ENCODE results near the gene FOXK2. TPM values are rescaled to one million over a fixed set of nuclear protein-coding genes. Genes with fewer than 3 reads are reported as not detected.
A peak's percentile ranks its signal among the peaks of the same experiment; 100 is the strongest.

The FOXK2 gene
- total RNA-seq, 6 donors from 2014 or later: 50.8 to 92.7 (median 58.9) TPM

GRCh38 chr17:82639628-82640027 lies 120.1 kb downstream of the FOXK2 start:
- H3K4me1 ChIP-seq: peaks cover 0 to 11% (median 0%) of the 10 kb centered on the region in 4 donors
- H3K36me3 ChIP-seq: peaks cover 14 to 53% (median 36%) of the 10 kb centered on the region in 4 donors
- TF ChIP-seq EP300 (IDR thresholded peaks at IDR 0.05) (no peak), CTCF (IDR thresholded peaks at IDR 0.05) (no peak), POLR2AphosphoS5 (IDR thresholded peaks at IDR 0.05) (no peak), POLR2A (IDR thresholded peaks at IDR 0.05) (no peak)
- H3K27ac ChIP-seq: no peak overlapping the region
- peaks cover 0 to 6% (median 0%) of the 10 kb centered on the region in 4 donors for H3K9me3 ChIP-seq
- 81 to 82% methylated on average over 7 to 13 of the region's 14 CpGs for WGBS, 2 donors
- H3K27me3 ChIP-seq: no peaks in the 10 kb centered on the region
- DNase-seq: no peak
- ATAC-seq (ENCODE audit: low FRiP score in 2 of 2): peak in 1 of 2 donors; percentile 26
- H3K4me3 ChIP-seq: no peak overlapping the region

- Histone ChIP-seq H3K4me1 (peaks cover 0 to 11% (median 0%) of the 10 kb centered on the region in 4 donors), H3K36me3 (peaks cover 14 to 53% (median 36%) of the 10 kb centered on the region in 4 donors), H3K4me3 (no peak overlapping the region), H3K9me3 (peaks cover 0 to 6% (median 0%) of the 10 kb centered on the region in 4 donors), H3K27ac (no peak overlapping the region), H3K27me3 (no peaks in the 10 kb centered on the region)
- 84 to 92% methylated on average over 2 to 5 of the region's 5 CpGs for WGBS, 2 donors
- no peak for DNase-seq
- TF ChIP-seq EP300 (IDR thresholded peaks at IDR 0.05) (no peak), POLR2A (IDR thresholded peaks at IDR 0.05) (no peak), POLR2AphosphoS5 (IDR thresholded peaks at IDR 0.05) (no peak), CTCF (IDR thresholded peaks at IDR 0.05) (no peak)
- ATAC-seq (ENCODE audit: low FRiP score in 2 of 2): peak in 1 of 2 donors; percentile 12
These were observed 120.5 kb downstream of the FOXK2 start for GRCh38 chr17:82640036-82640435.

GRCh38 chr17:82642022-82642421 lies 122.5 kb downstream of the FOXK2 start:
- peaks cover 14 to 53% (median 34%) of the 10 kb centered on the region in 4 donors for H3K36me3 ChIP-seq
- DNase-seq: no peak
- 91 to 98% methylated on average over 14 of the region's 14 CpGs for WGBS, 2 donors

GRCh38 chr17:82644148-82644547 lies 124.6 kb downstream of the FOXK2 start:
- Histone ChIP-seq H3K4me1 (peaks cover 16 to 39% (median 23%) of the 10 kb centered on the region in 4 donors), H3K9me3 (no peaks in the 10 kb centered on the region), H3K36me3 (peaks cover 14 to 53% (median 34%) of the 10 kb centered on the region in 4 donors), H3K27ac (no peak overlapping the region), H3K27me3 (no peaks in the 10 kb centered on the region), H3K4me3 (no peak overlapping the region)
- DNase-seq: no peak
- no peak for TF ChIP-seq CTCF (IDR thresholded peaks at IDR 0.05)
- no peak for ATAC-seq (ENCODE audit: low FRiP score in 2 of 2)
- 87 to 91% methylated on average over 5 of the region's 5 CpGs for WGBS, 2 donors

More at GRCh38 chr17:82642022-82642421, 122.5 kb downstream of the FOXK2 start:
- H3K4me1 ChIP-seq: peaks cover 8 to 29% (median 18%) of the 10 kb centered on the region in 4 donors
- TF ChIP-seq EP300 (IDR thresholded peaks at IDR 0.05): no peak
- no peak for TF ChIP-seq POLR2AphosphoS5 (IDR thresholded peaks at IDR 0.05)
- no peak for TF ChIP-seq CTCF (IDR thresholded peaks at IDR 0.05)
- TF ChIP-seq POLR2A (IDR thresholded peaks at IDR 0.05): no peak
- peaks cover 0 to 4% (median 0%) of the 10 kb centered on the region in 4 donors for H3K9me3 ChIP-seq
- no peaks in the 10 kb centered on the region for H3K27me3 ChIP-seq
- H3K4me3 ChIP-seq: no peak overlapping the region
- H3K27ac ChIP-seq: no peak overlapping the region
- ATAC-seq (ENCODE audit: low FRiP score in 2 of 2): no peak

GRCh38 chr17:82645516-82645915 lies 126.0 kb downstream of the FOXK2 start:
- WGBS, 2 donors: 90 to 98% methylated on average over 1 to 4 of the region's 4 CpGs
- Histone ChIP-seq H3K4me1 (peaks cover 18 to 29% (median 23%) of the 10 kb centered on the region in 4 donors), H3K36me3 (peaks cover 14 to 40% (median 27%) of the 10 kb centered on the region in 4 donors), H3K9me3 (no peaks in the 10 kb centered on the region), H3K27me3 (no peaks in the 10 kb centered on the region), H3K4me3 (no peak overlapping the region), H3K27ac (no peak overlapping the region)
- ATAC-seq (ENCODE audit: low FRiP score in 2 of 2): no peak
- no peak for TF ChIP-seq EP300 (IDR thresholded peaks at IDR 0.05)
- DNase-seq: no peak

Measured in upper lobe of left lung (tissue), 6 donors.